Measurements from ENCODE around the gene CDH2.

The CDH2 gene

DNA sequence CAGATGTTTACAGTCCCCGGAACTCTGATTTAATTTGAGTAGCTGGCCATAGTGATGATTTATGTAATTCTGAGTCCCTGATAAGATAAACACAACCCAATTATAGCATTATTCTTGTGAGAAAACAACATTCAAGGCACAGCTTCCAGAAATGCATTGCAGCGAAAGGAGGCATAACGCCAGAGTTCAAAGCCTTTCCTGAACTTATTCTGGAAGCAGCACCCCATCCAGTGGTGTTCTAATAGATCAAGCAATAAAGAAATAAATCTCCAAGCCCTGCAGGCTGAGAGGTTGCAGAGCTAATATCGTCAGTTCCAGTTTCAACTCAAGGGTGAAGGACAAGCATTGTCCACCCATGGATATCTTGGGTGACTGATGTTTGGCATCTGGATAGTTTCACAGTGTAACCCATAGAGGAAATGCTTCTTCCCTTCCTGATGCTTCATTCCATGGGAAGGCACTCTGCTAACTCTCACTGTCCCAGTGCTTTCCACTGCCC, 18.8 kb downstream of the CDH2 start:
- no peaks in the 10 kb centered on the region for H3K27me3 ChIP-seq (replicated peaks in 2 of 5; ENCODE audit: control insufficient read depth in 4 of 5, insufficient read depth in 5 of 5, low read length in 4 of 5)
- WGBS (ENCODE audit: insufficient coverage) = 100% methylated on average over 1 of the region's 4 CpGs
- H3K4me1 ChIP-seq (ENCODE audit: control extremely low read depth in 1 of 4, control insufficient read depth in 4 of 4, insufficient read depth in 4 of 4, low read length in 3 of 4) = no peaks in the 10 kb centered on the region
- no peaks in the 10 kb centered on the region for H3K9me3 ChIP-seq (ENCODE audit: control extremely low read depth in 1 of 5, control insufficient read depth in 4 of 5, insufficient read depth in 2 of 5, low read depth in 1 of 5, low read length in 4 of 5)
- no peak overlapping the region for H3K27ac ChIP-seq (ENCODE audit: insufficient read depth in 1 of 2, low read depth in 1 of 2, low read length in 2 of 2, poor library complexity in 1 of 2, severe bottlenecking in 2 of 2)
- ChIA-PET CTCF (interaction anchor here (1.5 kb wide), 1 partner anchor 14 kb away, joined by 4 read pairs; no protein-coding TSS in a partner anchor), POLR2A (no interaction called here)
- H3K36me3 ChIP-seq (ENCODE audit: control insufficient read depth in 4 of 4, insufficient read depth in 4 of 4, low read length in 3 of 4) = no peaks in the 10 kb centered on the region
- no peak overlapping the region for H3K4me3 ChIP-seq (ENCODE audit: control insufficient read depth in 1 of 7, extremely low read depth in 1 of 7, insufficient read depth in 4 of 7, low read depth in 2 of 7, low read length in 6 of 7)
- no peak for DNase-seq

DNA sequence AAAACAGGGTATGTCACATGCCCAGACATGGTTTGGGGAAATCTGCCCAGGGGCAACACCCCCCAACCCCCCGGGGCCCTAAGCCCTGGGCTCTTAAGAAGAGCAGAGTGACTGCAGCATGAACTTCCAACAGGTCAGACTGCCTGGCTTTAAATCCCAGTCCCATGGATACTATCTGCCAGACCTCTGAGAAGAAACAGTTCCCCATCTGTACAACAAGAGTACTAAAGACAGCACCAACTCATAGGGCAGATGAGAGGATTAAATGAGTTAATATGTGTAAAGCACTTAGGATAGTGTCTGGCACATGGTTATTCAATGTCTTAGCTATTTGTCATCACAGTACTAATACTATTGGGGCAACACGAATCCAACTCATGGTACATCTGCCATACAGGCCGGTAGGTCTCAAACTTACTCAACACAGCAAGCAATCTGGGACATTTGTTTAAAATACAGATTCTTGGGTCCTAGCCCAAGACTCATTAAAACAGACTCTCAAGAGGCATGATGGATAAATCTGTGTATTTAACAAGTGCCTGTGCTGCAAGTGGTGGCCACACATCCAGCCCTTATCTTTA, 23.4 kb downstream of the CDH2 start:
- Histone ChIP-seq H3K36me3 (ENCODE audit: control insufficient read depth in 4 of 4, insufficient read depth in 4 of 4, low read length in 3 of 4) (no peaks in the 10 kb centered on the region), H3K27ac (ENCODE audit: insufficient read depth in 1 of 2, low read depth in 1 of 2, low read length in 2 of 2, poor library complexity in 1 of 2, severe bottlenecking in 2 of 2) (no peak overlapping the region), H3K27me3 (replicated peaks in 2 of 5; ENCODE audit: control insufficient read depth in 4 of 5, insufficient read depth in 5 of 5, low read length in 4 of 5) (no peaks in the 10 kb centered on the region), H3K4me1 (ENCODE audit: control extremely low read depth in 1 of 4, control insufficient read depth in 4 of 4, insufficient read depth in 4 of 4, low read length in 3 of 4) (peaks cover 0 to under 1% (median 0%) of the 10 kb centered on the region in 4 experiments), H3K9me3 (ENCODE audit: control extremely low read depth in 1 of 5, control insufficient read depth in 4 of 5, insufficient read depth in 2 of 5, low read depth in 1 of 5, low read length in 4 of 5) (no peaks in the 10 kb centered on the region), H3K4me3 (ENCODE audit: control insufficient read depth in 1 of 7, extremely low read depth in 1 of 7, insufficient read depth in 4 of 7, low read depth in 2 of 7, low read length in 6 of 7) (no peak overlapping the region)
- WGBS (ENCODE audit: insufficient coverage) = 83% methylated on average over 1 of the region's 3 CpGs
- no peak for DNase-seq
- ChIA-PET CTCF (no interaction called here), POLR2A (no interaction called here)

DNA sequence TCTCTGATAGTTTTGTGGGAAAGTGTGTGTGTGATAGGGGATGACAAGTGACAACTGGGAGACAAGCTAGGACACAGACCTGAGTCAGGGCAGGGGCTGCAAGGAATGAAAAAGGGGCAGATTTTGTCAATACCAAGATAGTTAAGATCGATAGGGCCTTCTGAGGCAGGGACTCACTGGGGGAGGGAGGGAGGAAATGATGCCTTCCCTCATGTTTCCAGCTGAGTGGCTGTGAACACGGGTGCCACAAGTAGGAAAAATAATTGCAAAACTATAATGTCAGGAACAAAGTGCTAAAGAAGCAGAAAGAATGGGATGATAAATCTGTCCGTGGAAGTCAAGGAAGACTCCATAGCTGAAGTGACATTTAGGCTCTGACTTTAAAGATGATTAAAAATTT, 24.2 kb downstream of the CDH2 start:
- no peaks in the 10 kb centered on the region for H3K36me3 ChIP-seq (ENCODE audit: control insufficient read depth in 4 of 4, insufficient read depth in 4 of 4, low read length in 3 of 4)
- H3K9me3 ChIP-seq (ENCODE audit: control extremely low read depth in 1 of 5, control insufficient read depth in 4 of 5, insufficient read depth in 2 of 5, low read depth in 1 of 5, low read length in 4 of 5) = no peaks in the 10 kb centered on the region
- H3K4me1 ChIP-seq (ENCODE audit: control extremely low read depth in 1 of 4, control insufficient read depth in 4 of 4, insufficient read depth in 4 of 4, low read length in 3 of 4) = peaks cover 0 to 4% (median 0%) of the 10 kb centered on the region in 4 experiments
- H3K27ac ChIP-seq (ENCODE audit: insufficient read depth in 1 of 2, low read depth in 1 of 2, low read length in 2 of 2, poor library complexity in 1 of 2, severe bottlenecking in 2 of 2) = no peak overlapping the region
- WGBS (ENCODE audit: insufficient coverage) = 39% methylated on average over 3 of the region's 3 CpGs
- ChIA-PET POLR2A (no interaction called here), CTCF (no interaction called here)
- DNase-seq = no peak
- H3K4me3 ChIP-seq (ENCODE audit: control insufficient read depth in 1 of 7, extremely low read depth in 1 of 7, insufficient read depth in 4 of 7, low read depth in 2 of 7, low read length in 6 of 7) = no peak overlapping the region
- no peaks in the 10 kb centered on the region for H3K27me3 ChIP-seq (replicated peaks in 2 of 5; ENCODE audit: control insufficient read depth in 4 of 5, insufficient read depth in 5 of 5, low read length in 4 of 5)

DNA sequence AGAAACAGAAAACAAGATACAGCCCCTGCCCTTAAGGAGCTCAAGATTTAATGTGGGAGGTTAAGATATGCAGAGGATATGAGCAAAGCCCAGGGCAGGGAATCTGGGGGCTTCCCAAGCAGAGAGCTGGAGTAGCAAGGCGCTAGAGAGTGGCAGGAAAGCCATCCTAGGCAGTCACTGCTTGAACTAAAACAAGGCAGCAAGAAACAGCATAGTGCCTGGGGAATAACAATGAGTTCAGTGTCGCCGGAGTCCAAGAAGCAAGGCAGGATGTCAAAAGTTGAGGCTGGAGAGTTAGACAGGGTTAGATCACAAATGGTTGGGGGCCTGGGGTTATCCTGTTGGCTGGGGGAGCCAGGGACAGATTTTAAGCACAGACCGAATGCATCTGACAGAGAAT, 24.6 kb downstream of the CDH2 start:
- Histone ChIP-seq H3K27me3 (replicated peaks in 2 of 5; ENCODE audit: control insufficient read depth in 4 of 5, insufficient read depth in 5 of 5, low read length in 4 of 5) (no peaks in the 10 kb centered on the region), H3K36me3 (ENCODE audit: control insufficient read depth in 4 of 4, insufficient read depth in 4 of 4, low read length in 3 of 4) (no peaks in the 10 kb centered on the region), H3K27ac (ENCODE audit: insufficient read depth in 1 of 2, low read depth in 1 of 2, low read length in 2 of 2, poor library complexity in 1 of 2, severe bottlenecking in 2 of 2) (no peak overlapping the region), H3K4me3 (ENCODE audit: control insufficient read depth in 1 of 7, extremely low read depth in 1 of 7, insufficient read depth in 4 of 7, low read depth in 2 of 7, low read length in 6 of 7) (no peak overlapping the region), H3K4me1 (ENCODE audit: control extremely low read depth in 1 of 4, control insufficient read depth in 4 of 4, insufficient read depth in 4 of 4, low read length in 3 of 4) (peaks cover 0 to 8% (median 0%) of the 10 kb centered on the region in 4 experiments), H3K9me3 (ENCODE audit: control extremely low read depth in 1 of 5, control insufficient read depth in 4 of 5, insufficient read depth in 2 of 5, low read depth in 1 of 5, low read length in 4 of 5) (no peaks in the 10 kb centered on the region)
- POLR2A ChIA-PET = no interaction called here
- CTCF ChIA-PET = no interaction called here
- no peak for DNase-seq
- 89% methylated on average over 4 of the region's 4 CpGs for WGBS (ENCODE audit: insufficient coverage)

DNA sequence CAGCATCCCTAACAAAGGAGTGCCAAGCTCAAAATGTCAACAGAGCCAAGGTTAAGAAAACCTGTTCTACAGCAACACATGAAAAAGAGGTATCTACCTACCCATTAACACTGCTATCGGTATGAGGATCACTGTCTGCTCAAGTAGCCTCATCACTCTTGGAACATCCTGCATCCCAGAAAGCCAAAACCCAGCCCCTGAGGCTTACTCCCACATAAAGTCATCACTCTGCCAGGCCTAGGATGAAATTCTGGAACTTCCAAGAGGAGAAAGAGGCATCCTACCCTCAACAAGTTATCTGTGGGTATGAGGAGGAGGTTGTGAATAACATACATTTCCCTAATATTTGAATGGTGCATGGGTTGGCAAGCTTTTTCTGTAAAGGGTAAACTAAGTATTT, 25.5 kb downstream of the CDH2 start:
- Histone ChIP-seq H3K4me3 (ENCODE audit: control insufficient read depth in 1 of 7, extremely low read depth in 1 of 7, insufficient read depth in 4 of 7, low read depth in 2 of 7, low read length in 6 of 7) (no peak overlapping the region), H3K36me3 (ENCODE audit: control insufficient read depth in 4 of 4, insufficient read depth in 4 of 4, low read length in 3 of 4) (no peaks in the 10 kb centered on the region), H3K27me3 (replicated peaks in 2 of 5; ENCODE audit: control insufficient read depth in 4 of 5, insufficient read depth in 5 of 5, low read length in 4 of 5) (no peaks in the 10 kb centered on the region), H3K27ac (ENCODE audit: insufficient read depth in 1 of 2, low read depth in 1 of 2, low read length in 2 of 2, poor library complexity in 1 of 2, severe bottlenecking in 2 of 2) (no peak overlapping the region), H3K9me3 (ENCODE audit: control extremely low read depth in 1 of 5, control insufficient read depth in 4 of 5, insufficient read depth in 2 of 5, low read depth in 1 of 5, low read length in 4 of 5) (no peaks in the 10 kb centered on the region), H3K4me1 (ENCODE audit: control extremely low read depth in 1 of 4, control insufficient read depth in 4 of 4, insufficient read depth in 4 of 4, low read length in 3 of 4) (peaks cover 0 to 8% (median 0%) of the 10 kb centered on the region in 4 experiments)
- no peak for DNase-seq
- WGBS (ENCODE audit: insufficient coverage) = 60% methylated on average over 1 of the region's 1 CpG
- ChIA-PET CTCF (interaction anchor here (2.0 kb wide), 1 partner anchor 9 kb away, joined by 9 read pairs; no protein-coding TSS in a partner anchor), POLR2A (no interaction called here)

DNA sequence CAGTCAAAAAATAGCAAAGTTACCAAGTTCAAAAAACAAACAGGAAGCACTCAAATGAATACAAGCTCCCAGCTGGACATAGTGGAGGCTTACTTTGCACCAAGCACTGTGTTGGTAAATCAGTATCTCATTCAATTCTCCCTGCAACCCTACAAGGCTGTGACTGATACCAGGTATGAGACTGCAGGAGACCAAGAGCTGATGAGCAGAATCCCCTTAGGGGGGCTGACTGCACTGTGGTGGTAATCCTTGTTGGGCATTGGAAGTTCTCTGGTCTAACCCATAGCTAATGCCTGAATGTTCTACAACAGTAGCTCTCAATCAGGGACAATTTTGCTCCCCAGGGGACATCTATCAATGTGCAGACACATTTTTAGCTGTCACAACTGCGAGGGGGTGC, 26.0 kb downstream of the CDH2 start:
- Histone ChIP-seq H3K36me3 (ENCODE audit: control insufficient read depth in 4 of 4, insufficient read depth in 4 of 4, low read length in 3 of 4) (no peaks in the 10 kb centered on the region), H3K9me3 (ENCODE audit: control extremely low read depth in 1 of 5, control insufficient read depth in 4 of 5, insufficient read depth in 2 of 5, low read depth in 1 of 5, low read length in 4 of 5) (no peaks in the 10 kb centered on the region), H3K4me1 (ENCODE audit: control extremely low read depth in 1 of 4, control insufficient read depth in 4 of 4, insufficient read depth in 4 of 4, low read length in 3 of 4) (peaks cover 0 to 8% (median 0%) of the 10 kb centered on the region in 4 experiments), H3K27me3 (replicated peaks in 2 of 5; ENCODE audit: control insufficient read depth in 4 of 5, insufficient read depth in 5 of 5, low read length in 4 of 5) (no peaks in the 10 kb centered on the region), H3K4me3 (ENCODE audit: control insufficient read depth in 1 of 7, extremely low read depth in 1 of 7, insufficient read depth in 4 of 7, low read depth in 2 of 7, low read length in 6 of 7) (no peak overlapping the region), H3K27ac (ENCODE audit: insufficient read depth in 1 of 2, low read depth in 1 of 2, low read length in 2 of 2, poor library complexity in 1 of 2, severe bottlenecking in 2 of 2) (no peak overlapping the region)
- WGBS (ENCODE audit: insufficient coverage) = 100% methylated on average over 1 of the region's 1 CpG
- DNase-seq = no peak
- POLR2A ChIA-PET = no interaction called here
- CTCF ChIA-PET = interaction anchor here (2.0 kb wide), 1 partner anchor 10 kb away, joined by 9 read pairs; no protein-coding TSS in a partner anchor

DNA sequence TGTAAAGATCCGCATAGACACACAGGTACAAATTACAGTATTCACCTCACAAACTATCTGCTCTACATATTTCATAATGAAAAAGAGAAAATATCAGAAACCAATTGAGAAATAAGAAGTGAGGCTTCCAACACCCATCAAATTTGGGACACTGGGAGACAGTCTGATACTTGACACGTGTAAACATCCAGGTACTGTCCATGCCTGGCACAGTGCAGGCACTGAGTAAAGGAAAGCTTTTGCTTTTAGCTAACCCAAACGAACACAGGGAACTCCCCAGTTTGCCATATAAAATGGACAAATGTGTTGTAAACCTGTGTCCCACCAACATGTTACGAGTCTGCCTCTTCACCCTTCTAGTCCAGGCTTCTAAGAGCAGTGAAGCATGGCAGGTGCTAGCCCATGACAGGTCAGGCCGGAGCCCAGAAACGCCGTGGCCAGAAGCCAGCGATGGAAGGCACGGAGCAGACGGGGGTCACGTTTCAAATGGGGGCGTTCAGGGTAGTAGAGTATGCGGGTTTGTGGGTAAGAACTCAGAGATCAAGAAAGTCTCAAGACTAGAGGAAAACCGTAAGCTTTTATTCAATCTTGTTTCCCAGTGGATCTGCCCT, 27.0 kb downstream of the CDH2 start:
- no peak for DNase-seq
- CTCF ChIA-PET = interaction anchor here (2.0 kb wide), 1 partner anchor 11 kb away, joined by 9 read pairs; no protein-coding TSS in a partner anchor
- Histone ChIP-seq H3K4me1 (ENCODE audit: control extremely low read depth in 1 of 4, control insufficient read depth in 4 of 4, insufficient read depth in 4 of 4, low read length in 3 of 4) (peaks cover 0 to 8% (median 0%) of the 10 kb centered on the region in 4 experiments), H3K27ac (ENCODE audit: insufficient read depth in 1 of 2, low read depth in 1 of 2, low read length in 2 of 2, poor library complexity in 1 of 2, severe bottlenecking in 2 of 2) (no peak overlapping the region), H3K4me3 (ENCODE audit: control insufficient read depth in 1 of 7, extremely low read depth in 1 of 7, insufficient read depth in 4 of 7, low read depth in 2 of 7, low read length in 6 of 7) (no peak overlapping the region), H3K36me3 (ENCODE audit: control insufficient read depth in 4 of 4, insufficient read depth in 4 of 4, low read length in 3 of 4) (no peaks in the 10 kb centered on the region), H3K27me3 (replicated peaks in 2 of 5; ENCODE audit: control insufficient read depth in 4 of 5, insufficient read depth in 5 of 5, low read length in 4 of 5) (no peaks in the 10 kb centered on the region), H3K9me3 (ENCODE audit: control extremely low read depth in 1 of 5, control insufficient read depth in 4 of 5, insufficient read depth in 2 of 5, low read depth in 1 of 5, low read length in 4 of 5) (no peaks in the 10 kb centered on the region)
- WGBS (ENCODE audit: insufficient coverage) = 98% methylated on average over 9 of the region's 14 CpGs
- POLR2A ChIA-PET = no interaction called here

Measured in common myeloid progenitor, CD34-positive (primary cell).